Mucosa of descending colon (tissue), 3 donors: ENCODE data around the gene ALKBH8. TPM values are rescaled to one million over a fixed set of nuclear protein-coding genes. Genes with fewer than 3 reads are reported as not detected.

Experiments
- ATAC-seq: fragments of 200-7000 bp; cut with Tn5 transposase; one replicate; pipeline ENCODE4 v1.9.1; 2020; ENCODE audit warnings: mild to moderate bottlenecking, moderate library complexity
- DNase-seq, 3 donors: peaks; one replicate each; pipeline ENCODE4 v3.0.0-alpha.2; 2020
- H3K36me3 ChIP-seq: fragments of 200-600 bp; one replicate; pipeline ENCODE4 v1.8.0; 2021; ENCODE audit warnings: low read depth, mild to moderate bottlenecking
- H3K4me1 ChIP-seq: fragments of 200-600 bp; one replicate; pipeline ENCODE4 v1.8.0; 2021; ENCODE audit warnings: low read depth, mild to moderate bottlenecking
- H3K4me3 ChIP-seq: fragments of 200-600 bp; one replicate; pipeline ENCODE4 v1.8.0; 2021; ENCODE audit warnings: mild to moderate bottlenecking
- H3K9me3 ChIP-seq: fragments of 200-600 bp; one replicate; pipeline ENCODE4 v1.8.0; 2021; ENCODE audit warnings: mild to moderate bottlenecking
- CTCF ChIP-seq: fragments of 200-600 bp; IDR thresholded peaks from one replicate; pipeline ENCODE4 v1.8.0; 2022; ENCODE audit warnings: antibody characterized with exemption, mild to moderate bottlenecking
- intact Hi-C, 2 donors: fragments of 100-400 bp; cut with DNase I in 1 of 2; cut with micrococcal nuclease in 1 of 2; formaldehyde crosslinking; loops; one replicate each; pipeline versions ENCODE4 v1.11.0 to v1.11.1; 2022; cut with DNase I, micrococcal nuclease
- total RNA-seq, 3 donors: library from RNA; stranded (reverse); fragmentation: NEBNext Ultra II Directional in 2 of 3; extraction: Animal tissue kit (Norgen Biotek cat#: 25700) in 2 of 3; gene quantifications; one replicate each; pipeline versions ENCODE4 v1.2.1 to v1.2.4, GENCODE V29; 2021 to 2023
- donor health status: DM: no; HTN: no; CAD: no; lungs with moderate emphysema.
- donor health status: DM: no; HTN: no; CAD: no.
- donor health status: DM: no; HTN: yes; CAD: no.

The ALKBH8 gene
- total RNA-seq, 3 donors from 2014 or later: 5.3 to 6.1 (median 6.0) TPM

- Histone ChIP-seq H3K4me1 (no peaks in the 10 kb centered on the region), H3K4me3 (no peak overlapping the region), H3K9me3 (no peaks in the 10 kb centered on the region), H3K36me3 (no peaks in the 10 kb centered on the region)
- TF ChIP-seq CTCF: no peak
- no peak for ATAC-seq
- intact Hi-C loops: no loop called here
- no peak for DNase-seq
These were observed 2.8 kb downstream of the ALKBH8 start for GRCh38 chr11:107562647-107563208.

DNA sequence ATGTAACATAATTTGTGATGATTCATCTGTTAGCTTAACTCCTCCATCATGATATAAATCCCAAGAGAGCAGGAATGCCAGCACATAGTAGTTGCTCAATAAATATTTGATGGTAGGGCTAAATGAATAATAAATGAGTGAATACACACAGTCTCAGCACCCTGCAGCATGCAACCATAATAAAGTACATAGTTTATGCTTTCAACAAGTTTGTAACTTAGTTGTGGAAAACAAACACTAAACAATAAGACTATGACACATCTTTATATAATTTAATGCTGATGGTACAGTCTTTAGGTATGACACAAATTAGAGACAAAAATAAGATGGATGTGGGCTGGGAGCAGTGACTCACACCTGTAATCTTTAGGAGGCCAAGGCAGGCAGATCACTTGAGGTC, 3.8 kb downstream of the ALKBH8 start:
- TF ChIP-seq CTCF: no peak
- H3K9me3 ChIP-seq: no peaks in the 10 kb centered on the region
- no peak overlapping the region for H3K4me3 ChIP-seq
- no peaks in the 10 kb centered on the region for H3K4me1 ChIP-seq
- intact Hi-C loops: no loop called here
- DNase-seq: no peak
- H3K36me3 ChIP-seq: no peaks in the 10 kb centered on the region
- ATAC-seq: no peak

GRCh38 chr11:107550304-107550703, 15.2 kb downstream of the ALKBH8 start:
- Histone ChIP-seq H3K4me3 (no peak overlapping the region), H3K36me3 (no peaks in the 10 kb centered on the region), H3K9me3 (no peaks in the 10 kb centered on the region), H3K4me1 (no peaks in the 10 kb centered on the region)
- intact Hi-C loops: no loop called here
- TF ChIP-seq CTCF: no peak
- no peak for DNase-seq
- ATAC-seq: no peak

- Histone ChIP-seq H3K4me3 (no peak overlapping the region), H3K4me1 (no peaks in the 10 kb centered on the region), H3K9me3 (no peaks in the 10 kb centered on the region), H3K36me3 (no peaks in the 10 kb centered on the region)
- DNase-seq (no peak), ATAC-seq (no peak)
- intact Hi-C loops: no loop called here
- TF ChIP-seq CTCF: no peak
These were observed 15.6 kb downstream of the ALKBH8 start for GRCh38 chr11:107549954-107550285.

- Histone ChIP-seq H3K9me3 (no peaks in the 10 kb centered on the region), H3K4me3 (no peak overlapping the region), H3K36me3 (no peaks in the 10 kb centered on the region), H3K4me1 (no peaks in the 10 kb centered on the region)
- intact Hi-C loops: no loop called here
- DNase-seq (peak in 1 of 3 donors; percentile 22), ATAC-seq (peak; percentile 67)
- TF ChIP-seq CTCF: peak; percentile 81
These were observed 16.1 kb downstream of the ALKBH8 start for GRCh38 chr11:107549253-107549953.
